ENCODE data around the gene PPARD.

DNA sequence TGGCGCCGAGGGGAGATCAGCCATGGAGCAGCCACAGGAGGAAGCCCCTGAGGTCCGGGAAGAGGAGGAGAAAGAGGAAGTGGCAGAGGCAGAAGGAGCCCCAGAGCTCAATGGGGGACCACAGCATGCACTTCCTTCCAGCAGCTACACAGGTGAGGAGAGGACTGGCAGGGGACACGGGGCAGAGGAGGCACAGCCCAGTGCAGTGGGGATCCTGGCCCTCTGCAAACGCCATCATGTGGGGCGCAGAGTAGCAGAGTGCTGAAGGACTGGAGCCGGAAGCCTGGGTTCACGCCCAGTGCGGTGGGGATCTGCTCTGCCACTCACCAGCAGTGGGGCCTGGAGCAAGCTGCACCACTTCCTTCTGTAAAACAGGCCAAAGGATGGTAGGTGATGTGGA, 68.7 kb downstream of the PPARD start:
- TF ChIP-seq, protein P1, sequence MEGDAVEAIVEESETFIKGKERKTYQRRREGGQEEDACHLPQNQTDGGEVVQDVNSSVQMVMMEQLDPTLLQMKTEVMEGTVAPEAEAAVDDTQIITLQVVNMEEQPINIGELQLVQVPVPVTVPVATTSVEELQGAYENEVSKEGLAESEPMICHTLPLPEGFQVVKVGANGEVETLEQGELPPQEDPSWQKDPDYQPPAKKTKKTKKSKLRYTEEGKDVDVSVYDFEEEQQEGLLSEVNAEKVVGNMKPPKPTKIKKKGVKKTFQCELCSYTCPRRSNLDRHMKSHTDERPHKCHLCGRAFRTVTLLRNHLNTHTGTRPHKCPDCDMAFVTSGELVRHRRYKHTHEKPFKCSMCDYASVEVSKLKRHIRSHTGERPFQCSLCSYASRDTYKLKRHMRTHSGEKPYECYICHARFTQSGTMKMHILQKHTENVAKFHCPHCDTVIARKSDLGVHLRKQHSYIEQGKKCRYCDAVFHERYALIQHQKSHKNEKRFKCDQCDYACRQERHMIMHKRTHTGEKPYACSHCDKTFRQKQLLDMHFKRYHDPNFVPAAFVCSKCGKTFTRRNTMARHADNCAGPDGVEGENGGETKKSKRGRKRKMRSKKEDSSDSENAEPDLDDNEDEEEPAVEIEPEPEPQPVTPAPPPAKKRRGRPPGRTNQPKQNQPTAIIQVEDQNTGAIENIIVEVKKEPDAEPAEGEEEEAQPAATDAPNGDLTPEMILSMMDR (IDR thresholded peaks at IDR 0.05; ENCODE audit: poor library complexity), result no peak
- TF ChIP-seq EZH2 (IDR thresholded peaks at IDR 0.05; ENCODE audit: borderline replicate concordance), result no peak
- TF ChIP-seq EZH2phosphoT487 (IDR thresholded peaks at IDR 0.05; ENCODE audit: low read depth, severe bottlenecking, unreplicated experiment), result no peak
